ENCODE results near the gene SH3RF1.

GRCh38 chr4:169305173-169305572, 34.4 kb upstream of the SH3RF1 start:
- TF ChIP-seq POLR2A (IDR thresholded peaks at IDR 0.05) (no peak), CTCF (IDR thresholded peaks at IDR 0.05) (no peak)
